Ascending aorta (tissue), 2 donors: ENCODE data around the gene KHDC4. TPM values are rescaled to one million over a fixed set of nuclear protein-coding genes. Genes with fewer than 3 reads are reported as not detected.
A peak's percentile ranks its signal among the peaks of the same experiment; 100 is the strongest.

Source experiments
- DNase-seq, 2 donors: peaks; one replicate each; pipeline ENCODE4 v3.0.0-alpha.2; 2019; ENCODE audit warnings: low spot score in 2 of 2
- H3K27ac ChIP-seq, 2 donors: fragments of 200-600 bp; sonication (generic); one replicate each; pipeline ENCODE4 v1.5.1; 2016 to 2017; ENCODE audit warnings: mild to moderate bottlenecking in 1 of 2
- H3K27me3 ChIP-seq: fragments of 200-600 bp; sonication (generic); one replicate; pipeline ENCODE4 v1.5.1; 2017
- H3K36me3 ChIP-seq, 2 donors: fragments of 200-600 bp; sonication (generic); one replicate each; pipeline ENCODE4 v1.5.1; 2016
- H3K4me1 ChIP-seq, 2 donors: fragments of 200-600 bp; sonication (generic); one replicate each; pipeline ENCODE4 v1.5.1; 2016 to 2017; ENCODE audit warnings: mild to moderate bottlenecking in 1 of 2
- H3K4me3 ChIP-seq, 2 donors: fragments of 200-600 bp; sonication (generic); one replicate each; pipeline ENCODE4 v1.5.1; 2016 to 2017; ENCODE audit warnings: mild to moderate bottlenecking in 1 of 2
- H3K9me3 ChIP-seq, 2 donors: fragments of 200-600 bp; sonication (generic); one replicate each; pipeline ENCODE4 v1.5.1; 2016
- intact Hi-C: fragments of 100-400 bp; cut with DNase I; formaldehyde crosslinking; loops from one replicate; pipeline ENCODE4 v1.15.1; 2023
- total RNA-seq: library from RNA; depleted of rRNA; stranded (reverse); fragments of >200 nt; gene quantifications from one replicate; pipeline ENCODE4 v1.1.0, GENCODE V29; 2016
- TF ChIP-seq, protein P1 (sequence below), 3 experiments: fragments of 200-600 bp in 2 of 3; fragments of 450-650 bp in 1 of 3; sonication (generic) in 2 of 3; IDR thresholded peaks; one replicate each; pipeline ENCODE4 v1.5.1; 2016 to 2019; ENCODE audit warnings: antibody characterized with exemption in 3 of 3, mild to moderate bottlenecking in 1 of 3, moderate library complexity in 1 of 3

Gene KHDC4
- total RNA-seq, 1 donor from 2014 or later: 101 TPM

DNA sequence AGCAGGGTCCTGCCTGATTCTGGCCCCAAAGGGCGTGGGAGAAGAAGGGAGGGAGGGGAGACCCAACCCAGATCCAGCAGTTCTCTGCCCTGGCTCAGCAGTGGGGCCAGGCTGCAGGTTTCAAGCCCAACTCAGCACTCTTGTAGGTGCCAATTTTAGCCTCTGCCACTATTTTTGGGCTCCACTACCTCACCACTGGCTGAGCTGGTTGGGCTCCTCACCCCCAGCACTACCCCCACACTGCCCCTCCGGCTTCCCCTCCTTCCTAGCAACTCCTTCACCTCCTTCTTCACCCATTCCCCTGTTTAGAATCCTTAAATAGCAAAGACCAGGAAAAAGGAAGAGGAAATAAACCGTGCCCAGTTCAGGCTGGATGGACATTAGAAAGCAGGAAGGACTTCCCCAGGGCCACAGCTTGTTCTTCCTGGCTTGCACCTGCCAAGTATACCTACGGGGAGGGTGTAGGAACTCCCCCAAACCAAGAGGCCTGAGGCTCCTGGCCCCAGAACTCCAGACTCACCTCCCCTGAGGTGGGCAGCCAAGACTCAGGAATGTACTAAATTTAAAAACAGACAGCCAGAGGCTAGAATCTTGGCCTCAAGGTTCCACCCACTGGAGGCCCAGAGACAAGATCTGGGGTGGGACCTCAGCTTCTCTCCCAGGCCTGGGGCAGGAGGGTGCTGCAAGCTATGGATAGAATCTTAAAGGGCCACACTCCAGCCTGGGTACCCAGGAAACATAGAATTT is 45.6 kb upstream of the KHDC4 start:
- intact Hi-C loops: loop anchor here (1.0 to 5.0 kb wide), 2 partner anchors 17 to 117 kb away; no protein-coding TSS in a partner anchor
- Histone ChIP-seq H3K27ac (peak overlapping the region; percentile 94 to 98), H3K36me3 (peaks cover 0 to 4% of the 10 kb centered on the region in 2 donors), H3K27me3 (no peaks in the 10 kb centered on the region), H3K4me3 (peak overlapping the region; percentile 72 to 89), H3K9me3 (no peaks in the 10 kb centered on the region), H3K4me1 (peaks cover 34 to 51% of the 10 kb centered on the region in 2 donors)
- TF ChIP-seq, protein P1, sequence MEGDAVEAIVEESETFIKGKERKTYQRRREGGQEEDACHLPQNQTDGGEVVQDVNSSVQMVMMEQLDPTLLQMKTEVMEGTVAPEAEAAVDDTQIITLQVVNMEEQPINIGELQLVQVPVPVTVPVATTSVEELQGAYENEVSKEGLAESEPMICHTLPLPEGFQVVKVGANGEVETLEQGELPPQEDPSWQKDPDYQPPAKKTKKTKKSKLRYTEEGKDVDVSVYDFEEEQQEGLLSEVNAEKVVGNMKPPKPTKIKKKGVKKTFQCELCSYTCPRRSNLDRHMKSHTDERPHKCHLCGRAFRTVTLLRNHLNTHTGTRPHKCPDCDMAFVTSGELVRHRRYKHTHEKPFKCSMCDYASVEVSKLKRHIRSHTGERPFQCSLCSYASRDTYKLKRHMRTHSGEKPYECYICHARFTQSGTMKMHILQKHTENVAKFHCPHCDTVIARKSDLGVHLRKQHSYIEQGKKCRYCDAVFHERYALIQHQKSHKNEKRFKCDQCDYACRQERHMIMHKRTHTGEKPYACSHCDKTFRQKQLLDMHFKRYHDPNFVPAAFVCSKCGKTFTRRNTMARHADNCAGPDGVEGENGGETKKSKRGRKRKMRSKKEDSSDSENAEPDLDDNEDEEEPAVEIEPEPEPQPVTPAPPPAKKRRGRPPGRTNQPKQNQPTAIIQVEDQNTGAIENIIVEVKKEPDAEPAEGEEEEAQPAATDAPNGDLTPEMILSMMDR (IDR thresholded peaks at IDR 0.05): no peak
- DNase-seq: peak; percentile 42 to 87

DNA sequence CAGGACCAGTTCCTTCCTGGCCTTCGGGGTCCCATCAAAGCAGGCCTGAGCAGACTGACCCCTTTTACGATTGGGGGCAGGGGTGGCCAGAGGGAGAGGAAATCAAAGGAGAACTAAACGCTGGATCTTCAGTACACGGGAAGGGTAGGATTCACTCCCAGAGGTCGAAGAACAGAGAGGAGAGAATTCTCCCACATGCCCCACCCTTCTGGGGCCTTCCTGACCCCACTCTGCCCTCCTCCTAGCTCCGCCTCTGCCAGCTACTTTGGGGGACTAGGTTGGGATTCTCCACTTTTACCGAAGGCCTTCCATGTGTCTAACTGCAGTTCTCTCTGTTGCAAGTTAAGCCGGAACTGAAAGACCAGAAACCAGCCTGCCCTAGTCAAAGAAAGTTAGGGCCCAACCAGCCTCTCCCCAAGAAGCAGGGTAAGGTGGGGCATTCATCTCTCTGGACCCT is 44.8 kb upstream of the KHDC4 start:
- Histone ChIP-seq H3K27ac (peak overlapping the region; percentile 94 to 98), H3K4me3 (peak overlapping the region; percentile 72 to 89), H3K27me3 (no peaks in the 10 kb centered on the region), H3K9me3 (no peaks in the 10 kb centered on the region), H3K4me1 (peaks cover 39 to 54% of the 10 kb centered on the region in 2 donors), H3K36me3 (peaks cover 0 to 4% of the 10 kb centered on the region in 2 donors)
- no peak for DNase-seq
- TF ChIP-seq, protein P1 (IDR thresholded peaks at IDR 0.05): no peak
- intact Hi-C loops: no loop called here

DNA sequence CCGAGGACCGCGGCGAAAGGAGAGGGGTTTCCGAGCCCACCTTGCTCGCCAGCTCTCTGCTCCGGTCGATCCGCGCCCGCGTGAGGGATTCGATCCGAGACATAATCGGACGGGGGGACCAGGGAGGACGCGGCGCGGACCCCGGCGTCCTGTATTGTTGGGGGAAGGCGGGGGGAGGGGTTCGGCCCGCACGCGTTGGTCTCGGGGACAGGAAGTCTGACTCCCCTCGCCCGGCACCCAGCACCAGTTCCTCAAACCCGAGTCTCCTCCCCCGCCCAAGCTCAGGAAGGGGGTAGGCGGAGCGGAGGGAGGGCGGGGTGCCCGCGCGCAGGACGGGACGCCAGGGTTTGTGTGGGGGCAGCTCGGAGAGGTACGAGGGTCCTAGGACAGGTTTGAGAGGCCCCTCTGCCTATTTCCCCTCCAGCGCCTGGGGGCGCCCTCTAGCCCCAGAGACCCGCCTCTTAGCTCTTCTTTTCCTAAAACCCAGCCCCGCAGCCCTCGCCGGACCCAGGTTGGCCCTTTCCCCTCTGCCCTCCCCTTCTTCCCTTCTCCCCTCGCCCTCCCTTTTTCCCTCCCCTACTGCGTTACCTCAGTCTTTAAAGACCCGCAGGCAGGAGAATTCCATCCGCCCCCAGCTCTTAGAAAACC is 44.2 kb upstream of the KHDC4 start, which contains the start of gene ARHGEF2:
Gene ARHGEF2, minus strand, starts transcription at position 223 of the 648 bp plus-strand sequence. Its CDS starts 120 bp downstream, at position 103.
- no peaks in the 10 kb centered on the region for H3K9me3 ChIP-seq
- intact Hi-C loops: no loop called here
- DNase-seq: peak; percentile 64 to 91
- TF ChIP-seq, protein P1 (IDR thresholded peaks at IDR 0.05): peak in 1 of 3 experiments; percentile 25
- H3K36me3 ChIP-seq: peaks cover 0 to 4% of the 10 kb centered on the region in 2 donors
- peak within 1 kb of the TSS; percentile 72 to 89 for H3K4me3 ChIP-seq
- H3K27me3 ChIP-seq: no peaks in the 10 kb centered on the region
- H3K4me1 ChIP-seq: peaks cover 38 to 55% of the 10 kb centered on the region in 2 donors
- peak within 1 kb of the TSS; percentile 94 to 98 for H3K27ac ChIP-seq

DNA sequence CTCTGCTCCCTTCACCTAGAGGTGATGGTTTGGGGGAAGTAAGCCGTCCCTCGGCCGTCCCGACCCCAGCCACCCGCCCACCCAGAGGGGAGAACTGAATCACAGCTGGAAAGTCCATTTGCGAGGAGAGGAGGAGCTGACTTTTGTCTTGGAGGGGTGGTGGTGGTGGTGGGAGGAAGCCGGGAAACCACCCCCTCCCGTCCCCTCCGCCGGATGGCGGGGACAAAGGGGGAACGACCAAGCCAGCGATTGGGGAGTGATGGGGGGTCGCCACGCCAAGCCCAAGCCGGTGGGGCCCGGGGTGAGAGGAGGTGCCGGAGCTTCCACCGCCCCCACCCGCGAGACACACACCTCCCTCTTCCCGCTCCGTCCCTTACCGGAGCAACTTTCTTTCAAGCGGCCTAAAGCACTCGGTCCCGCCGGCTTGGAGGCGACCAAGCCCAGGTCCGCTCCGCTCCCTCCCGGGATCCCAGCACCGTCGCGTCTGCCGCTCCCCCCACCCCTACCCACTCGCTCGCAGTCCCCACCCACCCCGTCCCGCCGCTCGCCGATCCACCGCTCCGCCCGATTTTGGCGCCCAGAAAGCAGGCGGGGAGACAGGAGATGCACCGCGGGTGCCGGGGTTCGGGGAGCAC is 43.6 kb upstream of the KHDC4 start:
- peak in 1 of 2 donors; percentile 74 for DNase-seq

More for the DNA sequence above, 43.6 kb upstream of the KHDC4 start:
- intact Hi-C loops: no loop called here
- TF ChIP-seq, protein P1 (IDR thresholded peaks at IDR 0.05): no peak
- H3K4me3 ChIP-seq: peak overlapping the region; percentile 72 to 89
- peak overlapping the region; percentile 94 to 98 for H3K27ac ChIP-seq
- H3K27me3 ChIP-seq: no peaks in the 10 kb centered on the region
- peaks cover 0 to 4% of the 10 kb centered on the region in 2 donors for H3K36me3 ChIP-seq
- H3K4me1 ChIP-seq: peaks cover 36 to 56% of the 10 kb centered on the region in 2 donors
- no peaks in the 10 kb centered on the region for H3K9me3 ChIP-seq
